SU-DHL-6 (cell line): Measurements from ENCODE around the gene GOLGA8M.
"Not testable (repeated sequence)": the region's sequence is repeated elsewhere in the genome, so short reads cannot be mapped to it uniquely, and the experiment has no call there.

Source experiments
- CTCF ChIP-seq: fragments of 200-600 bp; sonication (generic); IDR thresholded peaks from one replicate; pipeline ENCODE4 v1.5.1; 2017; ENCODE audit warnings: antibody characterized with exemption, mild to moderate bottlenecking, low read length, moderate library complexity; ENCODE audit not compliant: insufficient read depth, poor library complexity, severe bottlenecking
- EZH2phosphoT487 ChIP-seq: fragments of 200-600 bp; sonication (generic), shearing (Covaris generic); conservative IDR thresholded peaks from 2 replicates; pipeline ENCODE4 v1.6.1; 2018; ENCODE audit warnings: mild to moderate bottlenecking, antibody characterized with exemption, low read length, moderate library complexity, mixed read lengths

- not testable (repeated sequence) for TF ChIP-seq CTCF, EZH2phosphoT487
Measured at GRCh38 chr15:28737521-28738199, 25.4 kb upstream of the GOLGA8M start.
